ENCODE data around the gene SYNDIG1L.
A peak's percentile ranks its signal among the peaks of the same experiment; 100 is the strongest.
"Not testable (repeated sequence)": the region's sequence is repeated elsewhere in the genome, so short reads cannot be mapped to it uniquely, and the experiment has no call there.

The SYNDIG1L gene

GRCh38 chr14:74426202-74426582 lies at the start of gene SYNDIG1L:
TSS of gene SYNDIG1L (minus strand) at chr14:74426210. CDS start at chr14:74409744, 16,466 bp downstream.
- no peak for DNase-seq (ENCODE audit: low read depth in 2 of 2)

- DNase-seq (ENCODE audit: low read depth in 2 of 2): no peak
Observed at GRCh38 chr14:74475678-74476077, 49.7 kb upstream of the SYNDIG1L start.

- no peak for DNase-seq (ENCODE audit: low read depth in 2 of 2)
Observed at GRCh38 chr14:74474376-74474775, 48.4 kb upstream of the SYNDIG1L start.

GRCh38 chr14:74472601-74473000 lies 46.6 kb upstream of the SYNDIG1L start:
- no peak for DNase-seq (ENCODE audit: low read depth in 2 of 2)

GRCh38 chr14:74469548-74470518 lies 43.8 kb upstream of the SYNDIG1L start:
- DNase-seq (ENCODE audit: low read depth in 2 of 2): no peak

- no peak for DNase-seq (ENCODE audit: low read depth in 2 of 2)
Observed at GRCh38 chr14:74468513-74468912, 42.5 kb upstream of the SYNDIG1L start.

- DNase-seq (ENCODE audit: low read depth in 2 of 2): no peak
Observed at GRCh38 chr14:74465335-74465734, 39.3 kb upstream of the SYNDIG1L start.

GRCh38 chr14:74464785-74465184 lies 38.8 kb upstream of the SYNDIG1L start:
- no peak for DNase-seq (ENCODE audit: low read depth in 2 of 2)

GRCh38 chr14:74463697-74464096 lies 37.7 kb upstream of the SYNDIG1L start:
- no peak for DNase-seq (ENCODE audit: low read depth in 2 of 2)

GRCh38 chr14:74462993-74463392 lies 37.0 kb upstream of the SYNDIG1L start:
- no peak for DNase-seq (ENCODE audit: low read depth in 2 of 2)

GRCh38 chr14:74459976-74460375 lies 34.0 kb upstream of the SYNDIG1L start:
- DNase-seq (ENCODE audit: low read depth in 2 of 2): no peak

GRCh38 chr14:74459289-74459946 lies 33.4 kb upstream of the SYNDIG1L start:
- peak in 1 of 2 donors; percentile 7 for DNase-seq (ENCODE audit: low read depth in 2 of 2)

- no peak for DNase-seq (ENCODE audit: low read depth in 2 of 2)
Observed at GRCh38 chr14:74457565-74457895, 31.5 kb upstream of the SYNDIG1L start.

- DNase-seq (ENCODE audit: low read depth in 2 of 2): no peak
Observed at GRCh38 chr14:74456684-74457564, 30.9 kb upstream of the SYNDIG1L start.

GRCh38 chr14:74454397-74454796 lies 28.4 kb upstream of the SYNDIG1L start:
- DNase-seq (ENCODE audit: low read depth in 2 of 2): not testable (repeated sequence)

GRCh38 chr14:74444866-74445265 lies 18.9 kb upstream of the SYNDIG1L start:
- no peak for DNase-seq (ENCODE audit: low read depth in 2 of 2)

GRCh38 chr14:74442757-74443156 lies 16.7 kb upstream of the SYNDIG1L start:
- no peak for DNase-seq (ENCODE audit: low read depth in 2 of 2)

GRCh38 chr14:74441113-74441512 lies 15.1 kb upstream of the SYNDIG1L start:
- no peak for DNase-seq (ENCODE audit: low read depth in 2 of 2)

- no peak for DNase-seq (ENCODE audit: low read depth in 2 of 2)
Observed at GRCh38 chr14:74438351-74438915, 12.4 kb upstream of the SYNDIG1L start.

- no peak for DNase-seq (ENCODE audit: low read depth in 2 of 2)
Observed at GRCh38 chr14:74437496-74438053, 11.6 kb upstream of the SYNDIG1L start.

GRCh38 chr14:74434294-74434693 lies 8.3 kb upstream of the SYNDIG1L start:
- DNase-seq (ENCODE audit: low read depth in 2 of 2): no peak

All from stimulated activated CD4-positive, alpha-beta T cell treated with anti-CD3 and anti-CD28 coated beads, Interleukin-1b, Interleukin-23, amount 100 ng/mL, for 4 hours (primary cell).